GM11168 (cell line): ENCODE data around the gene KBTBD8.

Experiments
- in situ Hi-C: fragments of 300-500 bp; cut with MboI; formaldehyde crosslinking; loops from one replicate; pipeline ENCODE4 v1.12.0; 2022; ENCODE audit warnings: low sequenced_read_pairs; ENCODE audit not compliant: unreplicated experiment

Gene KBTBD8, protein sequence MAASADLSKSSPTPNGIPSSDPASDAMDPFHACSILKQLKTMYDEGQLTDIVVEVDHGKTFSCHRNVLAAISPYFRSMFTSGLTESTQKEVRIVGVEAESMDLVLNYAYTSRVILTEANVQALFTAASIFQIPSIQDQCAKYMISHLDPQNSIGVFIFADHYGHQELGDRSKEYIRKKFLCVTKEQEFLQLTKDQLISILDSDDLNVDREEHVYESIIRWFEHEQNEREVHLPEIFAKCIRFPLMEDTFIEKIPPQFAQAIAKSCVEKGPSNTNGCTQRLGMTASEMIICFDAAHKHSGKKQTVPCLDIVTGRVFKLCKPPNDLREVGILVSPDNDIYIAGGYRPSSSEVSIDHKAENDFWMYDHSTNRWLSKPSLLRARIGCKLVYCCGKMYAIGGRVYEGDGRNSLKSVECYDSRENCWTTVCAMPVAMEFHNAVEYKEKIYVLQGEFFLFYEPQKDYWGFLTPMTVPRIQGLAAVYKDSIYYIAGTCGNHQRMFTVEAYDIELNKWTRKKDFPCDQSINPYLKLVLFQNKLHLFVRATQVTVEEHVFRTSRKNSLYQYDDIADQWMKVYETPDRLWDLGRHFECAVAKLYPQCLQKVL

DNA sequence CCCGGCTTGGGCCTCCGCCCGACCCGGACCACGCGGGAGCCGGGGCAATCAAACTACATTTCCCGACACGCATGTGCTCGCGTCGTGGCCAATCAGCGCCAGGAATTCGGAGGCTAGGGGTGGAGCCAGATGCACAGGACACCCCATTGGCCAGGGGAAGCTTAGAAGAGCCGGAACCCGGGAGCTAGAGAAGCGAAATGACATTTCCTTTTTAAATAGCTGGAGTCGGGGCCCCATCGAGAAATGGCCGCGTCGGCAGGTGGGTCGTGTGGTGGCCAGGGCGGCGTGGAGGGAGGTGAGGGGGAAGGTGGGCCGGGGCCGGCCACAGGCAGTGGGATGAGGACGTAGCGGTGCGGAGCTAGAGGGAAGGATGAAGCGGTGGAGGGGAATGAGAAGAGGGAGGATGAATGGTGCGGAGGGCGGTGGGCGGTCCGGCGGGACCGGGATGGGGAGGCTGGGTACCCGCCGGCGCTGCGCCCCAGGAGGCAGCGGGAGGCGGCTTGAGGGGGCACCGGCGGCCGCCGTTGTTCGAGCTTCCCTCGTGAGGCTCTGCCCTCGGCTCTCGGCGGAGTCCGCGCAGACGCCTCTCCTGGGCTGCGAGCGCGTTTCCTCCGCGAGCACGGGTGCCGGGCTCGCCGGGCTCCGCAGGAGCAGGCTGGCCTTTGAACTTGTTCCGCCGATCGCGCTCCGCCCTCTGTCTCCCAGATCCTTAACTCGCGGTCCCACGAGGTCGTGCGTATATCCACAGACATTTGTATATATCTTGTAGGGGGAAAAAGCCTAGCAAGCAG, at the start of gene KBTBD8:
TSS of gene KBTBD8 (plus strand) at position 195 of the 791 bp plus-strand sequence. CDS start at position 244, 49 bp downstream.
- in situ Hi-C loops: no loop called here

DNA sequence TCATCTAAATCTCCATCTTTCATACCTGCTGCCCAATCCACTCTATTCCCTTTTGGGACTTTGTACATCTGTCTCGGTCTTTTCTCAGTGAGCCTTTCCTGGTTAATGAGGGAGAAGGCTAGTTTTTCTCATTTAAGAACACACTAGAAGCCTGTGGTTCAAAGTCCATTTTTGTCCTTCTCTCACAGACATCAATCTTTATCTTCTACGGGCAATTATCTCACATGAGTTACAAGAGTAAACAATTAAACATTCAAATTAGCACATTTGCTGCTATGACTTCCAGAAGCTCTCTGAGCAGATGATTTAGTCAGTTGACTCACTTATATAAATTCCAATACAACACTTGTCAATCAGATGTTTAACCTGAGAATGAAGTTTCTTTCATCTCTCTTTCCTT, 49.3 kb upstream of the KBTBD8 start:
- in situ Hi-C loops: no loop called here

DNA sequence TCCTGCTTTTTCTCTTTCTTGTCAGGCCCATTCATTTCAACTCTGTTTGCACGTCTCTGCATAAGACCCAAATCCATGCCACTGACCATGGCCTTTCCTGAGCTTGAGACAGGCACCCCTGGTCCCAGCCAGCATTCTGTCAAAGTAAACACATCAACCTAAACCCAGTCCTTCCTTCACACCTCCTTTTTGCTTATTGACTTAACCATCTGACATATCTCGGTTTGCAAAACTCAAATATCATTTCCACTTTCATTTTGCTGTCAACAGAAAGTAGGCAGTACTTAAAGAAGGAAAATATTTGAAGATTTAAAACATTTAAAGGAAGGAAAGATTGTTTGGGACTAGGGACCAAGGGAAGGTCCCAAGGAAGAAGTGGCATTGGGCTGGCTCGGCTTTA, 48.2 kb upstream of the KBTBD8 start:
- in situ Hi-C loops: loop anchor here (25.0 kb wide), 1 partner anchor 412 kb away; no protein-coding TSS in a partner anchor

DNA sequence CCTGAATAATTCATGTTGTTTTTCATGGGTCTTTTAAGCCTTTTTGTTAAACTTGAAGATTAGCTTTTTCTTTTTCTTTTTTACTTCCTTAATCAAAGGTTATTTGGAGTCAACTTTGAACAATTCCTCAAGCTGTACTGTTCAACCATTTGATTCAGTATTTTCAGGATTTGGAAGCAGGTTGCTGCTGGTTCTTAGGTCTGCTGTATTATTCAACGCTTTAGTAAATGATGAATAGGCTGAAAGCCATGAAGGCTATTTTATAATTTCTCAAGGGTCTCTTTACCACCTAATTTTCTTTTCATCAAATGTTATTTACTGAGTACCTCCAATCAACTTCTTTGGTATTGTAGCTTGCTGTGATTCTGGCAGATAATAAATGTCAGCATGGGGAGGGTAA, 45.8 kb upstream of the KBTBD8 start:
- in situ Hi-C loops: loop anchor here (25.0 kb wide), 1 partner anchor 410 kb away; no protein-coding TSS in a partner anchor

DNA sequence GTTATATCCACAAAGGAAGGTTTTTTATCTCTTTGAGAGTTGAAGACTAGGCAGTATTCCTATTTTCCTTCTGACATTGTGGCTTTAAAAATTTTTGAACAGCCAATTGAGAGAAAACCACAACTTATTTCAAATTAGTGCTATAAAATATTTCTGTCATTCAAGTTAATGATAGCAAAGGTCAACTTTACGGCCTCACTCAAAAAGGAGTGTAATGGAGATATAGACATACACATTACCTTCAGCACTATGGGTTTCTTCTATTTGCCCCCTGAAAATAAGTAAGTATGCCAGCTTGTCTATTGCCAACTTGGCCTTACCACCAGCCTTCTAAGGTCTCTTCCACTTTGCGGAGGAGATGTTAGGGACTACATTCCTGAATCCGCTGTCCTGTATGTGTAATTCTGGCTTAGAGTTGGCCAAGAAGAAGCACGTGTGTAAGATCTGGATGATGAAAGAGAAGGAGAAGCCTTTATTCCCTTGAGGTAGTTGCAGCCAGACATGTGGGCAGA, 44.1 kb upstream of the KBTBD8 start:
- in situ Hi-C loops: loop anchor here (25.0 kb wide), 1 partner anchor 408 kb away; no protein-coding TSS in a partner anchor

DNA sequence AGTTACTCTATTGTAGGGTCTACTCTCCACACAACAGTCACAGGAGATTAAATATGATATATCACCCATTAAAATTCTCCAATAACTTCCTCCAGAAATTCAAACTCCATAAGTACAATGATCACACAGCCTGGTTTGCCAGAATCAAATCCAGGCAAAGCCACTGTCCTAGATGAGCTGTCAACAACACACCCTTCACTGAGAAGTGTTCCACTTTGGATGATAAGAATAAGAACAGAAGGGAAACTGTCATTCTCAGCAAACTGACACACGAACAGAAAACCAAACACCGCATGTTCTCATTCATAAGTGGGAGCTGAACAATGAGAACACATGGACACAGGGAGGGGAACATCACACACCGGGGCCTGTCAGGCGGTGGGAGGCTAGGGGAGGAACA, 41.4 kb upstream of the KBTBD8 start:
- in situ Hi-C loops: loop anchor here (25.0 kb wide), 1 partner anchor 406 kb away; no protein-coding TSS in a partner anchor

DNA sequence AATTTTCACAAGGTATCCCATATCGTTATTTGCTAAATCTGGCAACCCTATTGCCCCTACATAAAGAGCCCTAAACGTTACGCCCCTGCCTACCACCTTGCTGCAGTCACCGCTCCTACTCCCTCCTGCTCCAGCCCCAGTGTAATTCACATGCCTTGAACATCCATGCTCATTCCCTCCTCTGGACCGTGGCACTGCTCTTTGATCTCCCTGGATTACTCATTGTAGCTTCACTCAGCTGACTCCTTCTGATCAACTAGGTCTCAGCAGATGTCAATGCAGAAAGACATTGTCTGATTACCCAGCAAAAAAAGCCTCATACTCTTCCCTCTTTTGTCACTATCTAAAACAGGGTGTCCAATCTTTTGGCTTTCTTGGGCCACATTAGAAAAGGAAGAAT, 40.7 kb upstream of the KBTBD8 start:
- in situ Hi-C loops: loop anchor here (25.0 kb wide), 1 partner anchor 405 kb away; no protein-coding TSS in a partner anchor

DNA sequence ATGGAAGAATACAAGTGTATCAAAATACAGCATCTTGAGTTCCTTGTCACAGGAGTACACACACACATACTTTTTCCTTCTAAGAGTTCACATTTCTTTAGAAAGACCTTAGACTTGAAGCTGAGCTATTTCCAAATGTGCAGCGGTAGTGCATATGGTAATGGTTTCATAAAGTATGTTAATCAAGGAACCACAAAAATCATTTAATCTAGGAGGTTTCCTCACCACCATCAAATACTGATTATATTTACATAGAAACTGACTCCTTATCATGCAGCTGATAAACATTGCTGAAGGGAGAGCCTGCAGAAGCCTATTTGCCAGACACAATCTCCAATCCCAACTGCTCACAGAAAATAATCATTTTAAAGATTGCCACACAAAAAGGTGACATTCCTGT, 40.0 kb upstream of the KBTBD8 start:
- in situ Hi-C loops: loop anchor here (25.0 kb wide), 1 partner anchor 404 kb away; no protein-coding TSS in a partner anchor

DNA sequence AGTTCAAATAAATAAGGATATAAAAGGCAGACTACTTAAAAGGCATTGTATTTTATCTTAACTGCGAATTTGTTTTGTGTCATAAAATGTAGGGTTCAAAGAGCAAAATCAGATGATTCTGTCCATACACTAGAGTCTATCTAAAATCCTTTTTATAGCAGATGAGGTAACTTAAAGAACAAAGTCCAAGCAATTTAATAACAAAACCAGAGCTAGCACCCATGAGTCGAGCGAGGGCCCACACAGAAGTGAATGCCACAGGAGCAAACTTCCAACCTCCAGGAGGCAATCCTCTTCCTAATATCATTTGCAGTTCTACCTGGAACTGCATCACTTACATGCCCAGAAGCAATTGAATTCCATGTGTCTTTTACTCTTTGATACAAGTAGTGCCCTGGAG, 35.4 kb upstream of the KBTBD8 start:
- in situ Hi-C loops: loop anchor here (25.0 kb wide), 1 partner anchor 400 kb away; no protein-coding TSS in a partner anchor

DNA sequence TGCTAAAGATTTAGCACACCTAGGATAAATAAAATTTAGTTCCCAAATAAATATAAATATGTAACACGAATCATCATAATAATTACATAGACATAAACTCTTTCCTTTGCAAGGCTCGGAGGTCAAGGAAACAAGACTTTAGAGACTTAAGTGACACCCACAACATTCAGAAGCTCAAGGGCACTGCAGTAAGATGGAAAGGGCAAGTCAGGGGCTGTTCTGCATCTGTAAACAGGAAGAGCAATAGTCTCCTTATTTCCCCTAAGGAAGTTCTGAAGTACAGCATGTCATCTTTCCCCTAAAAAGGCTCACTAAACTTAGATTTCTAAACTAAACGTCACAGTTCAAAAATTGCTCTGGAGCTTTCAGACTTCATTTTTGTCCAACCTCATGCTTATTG, 26.9 kb upstream of the KBTBD8 start:
- in situ Hi-C loops: loop anchor here (25.0 kb wide), 1 partner anchor 391 kb away; no protein-coding TSS in a partner anchor

DNA sequence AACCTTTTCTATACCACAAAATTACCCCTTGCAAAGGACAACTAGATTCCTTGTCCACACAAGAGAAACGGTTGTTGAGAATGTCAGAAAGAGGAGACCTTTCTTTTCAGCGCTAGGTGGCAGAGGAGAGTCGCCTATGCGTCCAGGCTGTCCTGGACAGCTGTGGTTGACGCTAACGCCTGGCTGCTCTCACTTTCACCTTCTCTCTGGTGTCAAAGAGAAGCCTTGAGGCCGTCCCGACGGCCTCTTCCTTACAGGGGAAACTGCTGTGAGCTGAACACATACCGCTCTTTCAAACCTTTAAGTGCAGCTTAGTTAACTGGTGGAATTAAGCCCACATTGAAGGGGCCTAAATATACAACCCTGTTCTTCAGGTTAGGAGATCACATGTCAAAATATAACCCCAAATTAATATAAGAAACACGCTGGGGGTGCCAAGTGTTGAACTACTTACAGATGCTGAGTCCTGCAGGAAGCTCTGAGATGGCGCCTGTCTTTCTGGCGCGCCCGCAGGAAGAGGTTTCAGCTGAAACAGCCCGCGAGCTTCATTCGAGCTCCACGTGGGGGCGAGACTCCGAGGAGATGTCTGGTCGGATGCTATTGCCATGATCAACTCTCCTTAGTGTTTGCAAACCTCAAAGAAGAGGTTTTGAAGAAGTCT, 26.1 kb upstream of the KBTBD8 start:
- in situ Hi-C loops: loop anchor here (25.0 kb wide), 1 partner anchor 390 kb away; no protein-coding TSS in a partner anchor

DNA sequence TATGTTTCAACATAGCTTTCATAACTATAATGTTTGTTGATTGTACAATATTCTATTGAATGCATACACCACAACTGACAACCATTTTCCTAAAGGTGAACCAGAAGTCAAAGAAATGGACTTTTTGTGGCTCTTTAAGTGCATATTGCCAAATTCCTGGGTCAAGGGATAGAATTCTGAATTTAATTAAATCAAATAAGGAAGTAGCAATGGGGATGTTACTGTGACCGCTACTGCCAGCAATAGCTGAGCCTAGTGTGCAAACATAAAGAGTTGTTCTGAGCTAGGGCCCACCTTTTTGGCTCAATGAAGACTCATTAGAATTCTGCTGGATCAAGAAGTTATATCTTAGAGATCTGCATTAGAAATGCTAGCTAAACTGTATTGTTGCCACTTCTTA, 17.3 kb upstream of the KBTBD8 start:
- in situ Hi-C loops: no loop called here

DNA sequence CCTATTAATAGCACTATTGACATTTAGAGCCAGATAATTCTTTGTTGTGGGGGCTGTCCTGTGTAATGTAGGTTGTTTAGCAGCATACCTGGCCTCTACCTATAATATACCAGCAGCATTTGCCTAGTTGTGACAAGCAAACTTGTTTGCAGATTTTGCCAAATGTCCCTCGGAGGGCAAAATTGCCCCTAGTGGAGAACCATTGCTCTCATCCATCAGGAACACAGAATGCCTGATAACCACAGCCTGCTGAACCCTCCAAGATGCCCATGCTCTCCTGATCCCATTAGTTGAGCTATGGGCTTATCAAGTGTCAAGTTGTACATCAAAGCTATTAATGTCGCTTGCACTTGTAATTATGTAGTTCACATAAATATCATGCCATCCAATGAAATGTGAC, 15.0 kb upstream of the KBTBD8 start:
- in situ Hi-C loops: no loop called here

DNA sequence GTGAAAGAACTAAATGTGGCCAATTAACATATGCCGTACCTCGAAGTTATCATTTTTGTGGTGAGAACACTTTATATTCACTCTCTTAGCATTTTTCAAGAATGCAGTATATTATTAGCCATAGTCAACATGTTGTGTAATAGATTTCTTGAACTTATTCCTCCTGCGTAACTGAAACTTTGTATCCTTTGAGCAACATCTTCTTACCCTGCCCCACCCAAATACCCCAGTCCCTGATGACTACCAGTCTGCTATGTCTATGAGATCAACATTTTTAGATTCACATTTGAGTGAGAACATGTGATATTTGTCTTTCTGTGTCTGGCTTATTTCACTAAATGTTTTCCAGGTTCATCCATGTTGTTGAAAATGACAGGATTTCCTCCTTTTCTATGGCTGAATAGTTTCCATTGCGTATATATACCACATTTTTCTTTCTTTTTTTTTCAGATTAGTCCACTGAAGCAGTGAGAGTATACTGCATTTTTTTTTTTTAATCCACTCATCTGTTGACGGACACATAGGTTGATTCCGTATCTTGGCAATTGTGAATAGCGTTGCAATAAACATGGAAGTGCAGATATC, 12.7 kb upstream of the KBTBD8 start:
- in situ Hi-C loops: no loop called here

DNA sequence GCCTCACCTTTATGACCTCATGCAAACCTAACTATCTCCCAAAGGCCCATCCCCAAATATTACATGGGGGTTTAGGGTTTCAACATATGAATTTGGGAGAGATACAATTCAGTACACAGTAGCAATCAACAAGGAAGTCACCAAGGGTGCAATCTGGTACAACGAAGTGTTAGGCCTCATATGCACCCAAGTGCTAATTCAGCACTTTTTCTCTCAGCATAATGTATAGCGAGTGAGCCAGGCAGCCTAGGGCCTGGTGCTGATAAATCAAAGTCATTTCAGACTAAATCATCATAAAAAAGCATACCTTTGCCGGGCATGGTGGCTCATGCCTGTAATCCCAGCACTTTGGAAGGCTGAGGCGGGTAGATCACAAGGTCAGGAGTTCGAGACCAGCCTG, 11.7 kb upstream of the KBTBD8 start:
- in situ Hi-C loops: no loop called here

DNA sequence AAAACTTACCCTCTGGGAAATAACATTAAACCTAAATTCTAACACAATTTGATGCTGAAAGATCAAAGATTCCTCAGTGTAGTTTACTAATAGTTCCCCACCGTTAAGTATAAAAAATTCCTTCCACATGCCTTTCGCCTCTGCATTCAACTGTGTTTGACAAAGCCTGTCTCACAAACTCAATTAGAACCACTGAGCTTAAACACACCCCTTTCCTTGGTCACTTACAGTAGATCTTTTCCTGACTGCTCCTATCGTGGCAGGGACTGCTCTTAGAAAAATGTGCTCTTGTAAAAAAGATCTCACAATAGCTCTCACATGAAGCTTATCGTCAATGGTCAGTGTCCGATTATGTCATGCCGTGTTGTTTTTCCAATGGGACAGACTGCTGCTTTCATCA, 8.9 kb upstream of the KBTBD8 start:
- in situ Hi-C loops: no loop called here

DNA sequence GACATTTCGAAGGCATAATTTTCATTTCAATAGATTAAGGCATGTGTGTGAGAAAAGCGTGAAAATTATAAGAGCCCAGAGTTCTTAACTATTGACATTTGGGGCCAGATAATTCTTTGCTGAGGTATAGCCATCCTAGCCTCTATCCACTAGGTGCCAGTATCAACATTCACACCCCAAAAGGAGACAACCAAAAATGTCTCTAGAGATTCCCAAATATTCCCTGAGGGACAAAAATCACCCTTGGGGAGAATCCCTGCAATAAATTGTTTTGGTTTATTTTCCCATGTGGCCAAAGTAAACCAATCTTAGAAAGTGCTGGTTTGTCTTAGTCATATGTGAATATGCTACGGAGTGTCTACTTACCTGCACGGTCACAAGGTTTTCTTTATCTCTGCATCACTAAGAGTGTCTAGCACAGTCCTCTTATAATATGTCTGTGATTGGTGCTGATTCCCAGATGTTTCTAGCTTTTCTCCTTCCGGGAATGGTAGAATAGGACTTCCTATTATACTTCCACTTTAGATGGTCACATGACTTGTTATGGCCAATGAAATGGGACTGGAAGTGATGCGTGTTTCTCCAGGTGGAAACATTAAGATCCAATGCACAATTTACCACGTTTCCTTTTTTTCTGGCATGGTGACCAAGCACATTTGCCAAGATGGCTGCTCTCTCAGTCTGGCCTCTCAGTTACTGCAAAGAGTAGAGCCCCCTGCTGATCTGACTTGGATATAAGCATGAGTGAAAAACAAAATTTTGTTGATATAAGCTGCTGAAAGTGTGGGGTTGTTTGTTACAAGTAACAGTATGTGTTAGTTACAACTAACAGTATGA, 8.0 kb upstream of the KBTBD8 start:
- in situ Hi-C loops: no loop called here

DNA sequence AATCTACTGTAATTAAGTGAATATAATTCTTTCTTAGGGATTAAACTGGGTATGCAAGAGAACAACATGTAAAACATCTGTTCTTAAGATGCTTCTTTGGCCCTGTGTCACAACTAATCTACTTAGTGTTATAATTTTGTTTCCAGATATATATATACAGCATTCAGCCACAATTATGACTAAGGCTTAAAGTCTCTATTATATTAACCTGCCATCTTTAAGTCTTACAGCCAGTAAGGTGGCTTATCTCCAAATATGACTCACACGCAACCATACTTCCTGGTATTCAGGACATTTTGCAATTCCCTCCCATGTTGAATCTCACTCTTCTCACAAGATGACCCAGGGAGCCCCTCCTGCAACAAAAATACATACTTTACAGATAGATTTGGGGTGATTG, 6.6 kb upstream of the KBTBD8 start:
- in situ Hi-C loops: no loop called here

DNA sequence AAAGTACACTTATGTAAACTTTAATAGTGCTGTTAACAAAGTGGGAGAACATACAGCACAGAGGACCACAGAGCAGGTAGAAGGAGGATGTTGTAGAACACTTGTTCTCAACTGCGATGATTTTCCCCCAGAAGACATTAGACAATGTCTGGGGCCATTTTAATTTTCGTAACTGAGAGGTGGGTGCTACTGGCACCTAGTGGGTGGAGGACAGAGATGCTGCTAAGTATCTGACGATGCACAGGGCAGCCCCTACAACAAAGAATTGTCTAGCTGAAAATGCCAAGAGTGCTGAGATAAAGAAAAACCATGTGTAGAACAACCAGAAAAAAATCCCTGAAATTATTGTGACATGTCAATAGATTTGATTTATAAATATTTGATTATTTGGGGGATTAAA, 5.0 kb upstream of the KBTBD8 start:
- in situ Hi-C loops: no loop called here
